ENCODE results near the gene PFN3. TPM values are rescaled to one million over a fixed set of nuclear protein-coding genes. Genes with fewer than 3 reads are reported as not detected.

Gene PFN3
- total and polyA plus RNA-seq, 8 donors: not detected

DNA sequence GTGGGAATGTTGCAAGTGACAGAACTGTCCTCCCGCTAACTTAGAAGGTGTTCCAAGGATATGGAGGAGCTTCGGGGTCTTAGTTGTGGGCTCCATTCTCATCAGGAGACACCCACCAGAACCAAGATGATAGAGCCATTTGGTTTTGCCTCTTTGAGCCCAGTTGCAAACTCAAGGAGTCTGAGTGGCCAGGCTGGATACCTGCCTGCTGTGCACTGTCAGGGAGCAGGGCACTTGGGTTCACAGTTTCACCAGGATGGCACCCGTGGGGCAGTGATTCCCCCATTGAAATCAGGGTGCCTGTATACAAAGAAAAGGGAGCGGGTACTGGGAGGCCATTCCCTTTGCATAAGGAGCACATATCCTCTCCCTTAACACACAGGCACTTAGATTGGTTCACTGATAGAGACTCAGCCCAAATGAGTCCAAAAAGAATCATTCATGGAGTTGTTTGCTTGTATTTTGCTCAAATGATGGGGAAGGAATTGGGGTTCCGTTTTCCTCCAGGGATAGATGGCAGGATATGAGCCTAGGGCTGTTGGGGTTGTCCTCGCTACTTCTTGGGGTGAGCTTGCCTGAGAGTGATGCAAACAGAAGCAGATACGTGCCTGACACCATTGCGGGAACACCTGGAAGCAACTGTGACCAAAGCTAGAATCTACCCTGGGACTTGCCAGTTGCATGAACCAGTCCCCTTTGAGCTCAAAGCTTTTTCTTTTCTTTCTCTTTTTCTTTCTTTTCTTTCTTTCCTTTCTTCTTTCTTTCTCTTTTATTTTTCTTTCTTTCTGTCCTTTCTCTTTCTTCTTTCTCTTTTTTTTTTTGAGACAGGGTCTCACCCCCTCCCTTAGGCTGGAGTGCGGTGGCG, 44.8 kb upstream of the PFN3 start:
- TF ChIP-seq POLR2AphosphoS5 (IDR thresholded peaks at IDR 0.05) (no peak), CTCF (IDR thresholded peaks at IDR 0.05) (no peak), POLR2A (IDR thresholded peaks at IDR 0.05) (no peak), EP300 (IDR thresholded peaks at IDR 0.05) (no peak)
- peaks cover 0 to 36% (median 12%) of the 10 kb centered on the region in 3 donors for H3K27me3 ChIP-seq
- H3K9me3 ChIP-seq: no peaks in the 10 kb centered on the region
- intact Hi-C loops (cut with DNase I; ENCODE audit: low total_unique reads): no loop called here
- peaks cover 16 to 27% (median 26%) of the 10 kb centered on the region in 4 donors for H3K36me3 ChIP-seq
- no peak overlapping the region for H3K4me3 ChIP-seq
- no peak overlapping the region for H3K27ac ChIP-seq
- WGBS, 5 donors: 41 to 44% (median 43%) methylated on average over 9 to 10 of the region's 10 CpGs
- peaks cover 23 to 34% (median 27%) of the 10 kb centered on the region in 4 donors for H3K4me1 ChIP-seq
- DNase-seq: no peak

DNA sequence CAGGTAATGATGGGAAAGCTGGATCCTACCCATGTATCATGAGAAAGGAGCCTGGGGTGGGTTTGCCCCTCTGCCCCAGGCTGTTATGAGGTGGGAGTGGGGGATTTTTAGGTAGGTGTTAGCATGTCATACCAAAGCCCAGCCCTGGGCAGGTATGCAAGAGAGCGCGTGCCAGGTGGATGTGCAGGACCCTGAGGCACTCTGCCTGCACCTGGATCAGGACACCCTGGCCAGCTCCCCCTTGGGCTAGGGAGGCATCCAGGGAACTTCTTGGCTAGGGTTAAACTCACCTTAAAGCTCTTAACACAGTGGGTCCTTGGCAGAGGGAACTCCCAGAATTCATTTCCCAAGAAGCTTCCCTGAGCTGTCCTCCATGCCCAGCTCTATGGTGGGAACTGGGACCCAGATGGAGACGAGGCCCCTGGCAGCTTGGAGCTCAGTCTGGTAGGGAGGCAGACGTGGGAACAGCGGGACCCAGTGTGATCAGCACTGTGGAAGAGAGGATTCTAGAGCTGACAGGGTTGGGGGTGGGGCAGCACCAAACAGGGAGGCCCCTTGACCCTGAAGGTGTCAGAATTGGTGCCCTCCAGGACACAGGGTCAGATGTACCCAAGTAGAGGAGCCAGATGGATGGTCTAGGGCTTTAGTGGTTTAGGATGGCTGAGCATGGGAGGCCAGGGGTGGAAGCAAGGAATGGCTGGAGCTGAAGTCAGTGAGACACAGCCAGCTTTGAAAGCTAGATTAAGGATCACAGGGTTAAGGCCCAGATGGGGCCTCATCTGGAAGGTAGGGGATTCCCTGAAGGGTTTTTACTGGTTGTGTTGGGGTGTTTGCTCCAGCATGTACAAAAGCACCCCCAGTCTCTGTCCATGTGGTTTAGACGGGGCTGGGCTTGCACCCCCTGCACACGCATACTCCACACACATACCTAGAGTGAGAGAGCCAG, 43.9 kb upstream of the PFN3 start:
- Histone ChIP-seq H3K27me3 (peaks cover 0 to 27% (median 12%) of the 10 kb centered on the region in 3 donors), H3K27ac (no peak overlapping the region), H3K4me3 (no peak overlapping the region), H3K36me3 (peaks cover 17 to 36% (median 34%) of the 10 kb centered on the region in 4 donors), H3K9me3 (no peaks in the 10 kb centered on the region), H3K4me1 (peaks cover 23 to 34% (median 27%) of the 10 kb centered on the region in 4 donors)
- intact Hi-C loops (cut with DNase I; ENCODE audit: low total_unique reads): no loop called here
- 60 to 75% (median 63%) methylated on average over 6 to 7 of the region's 7 CpGs for WGBS, 5 donors
- no peak for TF ChIP-seq POLR2A (IDR thresholded peaks at IDR 0.05)
- no peak for TF ChIP-seq CTCF (IDR thresholded peaks at IDR 0.05)
- no peak for TF ChIP-seq POLR2AphosphoS5 (IDR thresholded peaks at IDR 0.05)
- TF ChIP-seq EP300 (IDR thresholded peaks at IDR 0.05): no peak
- no peak for DNase-seq

- DNase-seq: no peak
- TF ChIP-seq POLR2A (IDR thresholded peaks at IDR 0.05) (no peak), EP300 (IDR thresholded peaks at IDR 0.05) (no peak), POLR2AphosphoS5 (IDR thresholded peaks at IDR 0.05) (no peak), CTCF (IDR thresholded peaks at IDR 0.05) (no peak)
- 65 to 81% (median 80%) methylated on average over 14 to 15 of the region's 15 CpGs for WGBS, 5 donors
- H3K36me3 ChIP-seq: peaks cover 17 to 46% (median 44%) of the 10 kb centered on the region in 4 donors
- no peaks in the 10 kb centered on the region for H3K9me3 ChIP-seq
- H3K4me1 ChIP-seq: peaks cover 23 to 31% (median 26%) of the 10 kb centered on the region in 4 donors
- intact Hi-C loops (cut with DNase I; ENCODE audit: low total_unique reads): no loop called here
- H3K27ac ChIP-seq: no peak overlapping the region
- H3K4me3 ChIP-seq: no peak overlapping the region
- H3K27me3 ChIP-seq: peaks cover 0 to 18% (median 4%) of the 10 kb centered on the region in 3 donors
These were observed 42.9 kb upstream of the PFN3 start for GRCh38 chr5:177443144-177443983.

All from stomach (tissue), 9 donors.